GM21526 (cell line): ENCODE results near the gene IFT88.

Experiments used
- ATAC-seq: cut with Tn5 transposase; IDR thresholded peaks from one replicate; pipeline ENCODE4 v1.9.1; 2021; ENCODE audit warnings: moderate library complexity; ENCODE audit not compliant: unreplicated experiment, low FRiP score

Gene IFT88

DNA sequence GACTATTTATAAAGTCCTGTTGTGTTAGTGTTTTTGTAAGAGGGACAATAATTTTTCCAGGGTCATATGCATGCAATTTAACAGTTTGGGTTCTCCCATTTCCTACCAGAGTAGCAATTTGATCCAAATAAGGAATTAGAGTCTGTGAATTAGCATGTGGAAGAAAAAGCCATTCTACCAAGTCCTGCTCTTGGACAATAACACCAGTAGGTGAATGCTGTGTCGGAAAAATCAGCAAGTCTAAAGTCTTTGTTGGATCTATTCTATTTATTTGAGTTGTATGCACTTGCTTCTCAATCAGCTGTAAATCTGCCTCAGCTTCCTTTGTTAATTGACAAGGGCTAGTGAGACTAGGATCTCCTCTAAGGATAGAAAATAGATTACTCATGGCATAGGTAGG lies 115.1 kb downstream of the IFT88 start:
- ATAC-seq = no peak

DNA sequence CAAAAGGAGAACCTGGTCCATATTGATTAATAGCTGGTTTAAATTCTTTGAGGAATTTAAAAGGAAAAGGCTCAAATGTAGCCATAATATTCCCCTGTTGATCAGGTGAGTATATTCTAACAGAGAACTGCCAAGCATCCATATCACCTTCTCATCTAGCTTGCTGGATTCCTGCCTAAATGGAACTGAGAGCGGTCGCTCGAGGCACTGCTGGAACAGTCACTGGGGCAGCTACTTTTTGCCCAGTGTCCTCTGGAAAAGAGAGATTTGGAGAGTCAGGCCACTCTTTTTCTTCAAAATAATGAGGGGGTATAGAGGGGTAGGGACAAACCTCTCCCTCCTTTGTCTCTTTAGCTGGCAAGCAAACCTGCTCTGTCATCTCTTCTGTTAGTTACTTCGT lies 117.1 kb downstream of the IFT88 start:
- ATAC-seq = no peak

DNA sequence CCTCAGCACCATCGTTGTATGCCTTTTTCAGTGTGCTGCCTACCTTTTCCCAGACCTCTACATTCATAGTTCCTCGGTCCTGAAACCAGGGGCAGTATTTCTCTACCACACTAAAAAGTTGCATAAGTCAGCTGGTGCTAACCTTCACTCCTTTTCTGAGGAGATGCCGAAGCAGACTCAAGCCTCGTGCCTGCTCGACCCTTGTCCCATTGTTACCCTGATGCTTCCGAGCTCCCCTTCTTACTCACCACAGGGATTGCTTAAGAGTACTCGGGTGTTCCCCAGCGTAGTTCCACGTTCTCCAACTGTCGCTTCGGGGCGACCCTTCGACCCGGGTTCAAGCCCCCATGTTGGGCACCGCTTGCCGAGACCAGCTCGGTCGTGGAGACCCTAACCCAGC lies 117.6 kb downstream of the IFT88 start:
- no peak for ATAC-seq

DNA sequence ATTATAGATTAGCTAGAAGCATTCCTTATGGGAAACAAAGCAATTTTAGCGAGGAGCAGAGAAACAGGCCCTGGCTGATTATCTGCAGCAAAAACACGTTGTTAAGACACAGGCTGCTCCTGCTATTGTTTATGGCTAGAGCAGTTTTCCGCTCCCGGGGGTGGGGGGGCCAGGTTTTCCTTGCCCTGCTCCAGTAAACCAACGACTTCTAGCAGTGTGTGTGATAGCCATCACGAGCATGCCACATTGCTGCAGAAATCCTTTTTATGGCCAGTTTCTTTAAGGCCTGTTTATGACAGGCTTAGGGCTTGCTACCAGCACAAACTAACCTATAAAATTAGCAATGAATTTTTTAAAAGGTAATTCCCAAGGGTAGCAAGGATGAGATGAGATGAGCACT lies 118.1 kb downstream of the IFT88 start:
- ATAC-seq = no peak

DNA sequence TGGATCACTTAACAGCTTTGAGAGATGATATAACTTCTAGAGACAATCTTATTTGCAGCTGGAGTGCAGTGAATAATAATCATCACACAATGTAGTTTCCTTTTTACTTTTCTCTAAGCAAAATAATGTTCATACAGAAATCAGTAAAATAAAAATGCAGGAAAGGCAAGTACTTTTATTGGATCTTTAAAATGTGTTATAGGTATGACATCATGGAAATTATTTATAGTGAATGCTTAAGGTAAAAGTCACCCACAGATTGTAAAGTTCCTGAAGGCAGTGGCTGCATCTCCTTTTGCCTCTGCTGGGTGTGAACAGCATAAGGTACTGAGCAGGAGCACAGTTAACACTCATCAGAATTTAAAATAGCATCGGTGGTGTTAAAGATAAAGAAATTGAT lies 119.2 kb downstream of the IFT88 start:
- ATAC-seq = no peak

DNA sequence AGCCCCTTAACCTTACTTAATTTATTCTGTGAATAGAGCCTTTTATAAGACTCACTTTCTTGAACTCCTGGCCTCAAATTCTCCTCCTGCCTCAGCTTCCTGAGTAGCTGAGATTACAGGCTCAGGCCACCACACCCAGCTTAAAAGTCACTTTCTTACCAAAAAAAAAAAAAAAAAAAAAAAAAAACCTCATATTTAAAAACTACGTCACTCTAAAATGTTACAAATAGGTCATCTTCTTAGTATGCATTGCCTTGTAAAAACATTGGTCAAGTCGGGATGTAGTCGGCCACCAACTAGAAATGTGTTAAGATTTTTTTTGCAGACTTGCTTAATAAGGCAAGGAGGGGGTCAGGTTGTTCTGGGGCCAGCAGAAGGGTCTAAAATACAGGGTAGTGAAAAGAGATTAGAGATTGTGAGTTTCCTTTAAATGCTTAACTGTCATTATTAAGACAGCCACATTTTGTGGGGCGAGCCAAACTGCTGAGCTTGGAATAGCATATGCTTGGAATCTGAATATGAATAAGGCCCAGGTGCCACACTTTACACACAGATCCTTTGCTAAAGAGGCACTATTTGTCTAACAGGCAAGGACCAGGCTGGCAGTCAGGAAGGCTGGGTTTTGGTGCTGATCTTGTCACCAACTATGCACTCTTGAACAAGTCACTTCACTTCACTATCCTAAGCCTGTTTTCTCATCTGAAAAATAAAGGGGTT lies 120.1 kb downstream of the IFT88 start:
- ATAC-seq = no peak

DNA sequence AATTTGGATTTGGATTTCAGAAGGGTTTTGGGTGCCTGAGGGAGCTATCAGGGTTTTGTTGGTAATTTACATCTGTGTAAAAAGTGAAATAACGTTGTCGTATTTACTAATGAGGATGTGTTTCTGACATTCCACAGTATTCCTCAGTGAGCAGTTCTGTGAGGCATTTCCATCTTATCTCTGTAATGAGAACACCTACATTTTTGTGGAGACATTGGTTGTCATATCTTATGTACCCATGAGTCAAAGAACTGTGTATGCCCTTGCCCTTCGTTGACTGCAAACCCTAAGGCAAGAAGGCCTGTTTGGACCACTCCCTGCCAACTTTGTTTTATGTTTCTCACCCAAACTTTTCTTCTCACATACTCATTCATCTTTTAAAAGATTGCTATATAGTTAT lies 122.3 kb downstream of the IFT88 start:
- no peak for ATAC-seq

DNA sequence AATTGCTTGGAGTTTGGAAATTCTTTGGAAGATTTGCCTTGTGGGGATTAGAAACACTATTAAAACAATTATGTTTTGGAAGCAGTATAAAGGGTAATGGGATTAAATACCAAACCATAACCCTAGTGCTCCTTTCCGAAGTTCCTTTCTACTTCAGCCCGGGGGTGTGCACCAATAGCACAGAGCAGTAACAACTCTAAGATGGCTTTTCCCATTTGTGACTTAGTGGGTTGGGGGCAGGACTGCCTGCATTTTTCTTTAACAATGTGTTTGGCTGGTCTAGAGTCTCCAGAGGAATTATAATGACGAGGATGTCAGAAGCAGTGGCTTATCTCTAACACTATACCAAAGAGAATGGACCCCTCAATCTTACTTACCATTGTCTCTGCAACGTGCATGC lies 124.7 kb downstream of the IFT88 start:
- ATAC-seq = no peak

DNA sequence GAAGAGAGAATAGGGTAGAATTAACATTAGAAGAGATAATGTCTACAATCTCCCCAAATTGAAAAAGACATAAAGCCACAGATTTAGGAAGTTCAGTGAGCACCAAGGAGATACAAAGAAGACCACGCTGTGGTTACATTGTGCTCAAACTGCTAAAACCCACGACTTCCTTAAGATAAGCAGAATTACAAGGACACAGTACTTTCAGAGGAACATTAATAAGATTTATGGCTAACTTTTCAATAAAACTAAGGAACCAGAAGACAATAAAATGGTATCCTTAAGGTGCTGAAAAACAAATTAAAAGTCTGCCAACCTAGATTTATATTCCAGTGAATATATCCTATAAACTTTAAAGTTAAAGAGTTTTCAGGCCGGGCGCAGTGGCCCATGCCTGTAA lies 129.1 kb downstream of the IFT88 start:
- no peak for ATAC-seq

DNA sequence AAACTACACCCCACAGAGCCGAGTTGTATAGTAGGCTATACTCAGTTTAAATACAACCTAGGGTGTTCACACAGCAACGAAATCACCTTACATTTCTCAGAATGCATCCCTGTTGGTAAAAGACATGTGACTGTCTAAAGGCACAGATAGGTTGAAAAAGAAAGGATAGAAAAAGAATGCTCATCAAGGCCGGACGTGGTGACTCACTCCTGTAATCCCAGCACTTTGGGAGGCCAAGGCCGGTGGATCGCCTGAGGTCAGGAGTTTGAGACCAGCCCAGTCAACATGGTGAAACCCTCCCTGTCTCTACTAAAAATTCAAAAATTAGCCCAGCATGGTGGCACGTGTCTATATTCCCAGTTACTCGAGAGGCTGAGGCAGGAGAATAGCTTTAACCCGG lies 132.8 kb downstream of the IFT88 start:
- no peak for ATAC-seq

DNA sequence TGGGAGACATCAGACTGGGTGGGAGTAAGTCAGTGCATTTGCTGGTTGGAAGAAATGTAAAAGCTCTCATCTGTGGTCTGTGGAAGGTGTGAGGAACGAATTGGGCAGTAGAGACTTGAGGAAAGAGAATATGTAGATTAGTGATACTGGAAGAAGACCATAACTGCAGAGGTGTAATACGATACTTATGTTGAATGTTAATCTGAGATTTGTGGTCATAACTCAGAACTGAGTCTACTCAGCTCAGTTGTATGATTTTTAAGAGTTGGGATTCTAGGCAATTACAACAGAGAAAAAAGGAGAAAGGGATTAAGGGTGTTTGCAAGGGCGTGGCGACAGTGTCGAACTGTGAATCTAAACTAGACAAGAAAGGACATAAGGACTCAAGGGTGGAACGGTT lies 133.3 kb downstream of the IFT88 start:
- no peak for ATAC-seq

DNA sequence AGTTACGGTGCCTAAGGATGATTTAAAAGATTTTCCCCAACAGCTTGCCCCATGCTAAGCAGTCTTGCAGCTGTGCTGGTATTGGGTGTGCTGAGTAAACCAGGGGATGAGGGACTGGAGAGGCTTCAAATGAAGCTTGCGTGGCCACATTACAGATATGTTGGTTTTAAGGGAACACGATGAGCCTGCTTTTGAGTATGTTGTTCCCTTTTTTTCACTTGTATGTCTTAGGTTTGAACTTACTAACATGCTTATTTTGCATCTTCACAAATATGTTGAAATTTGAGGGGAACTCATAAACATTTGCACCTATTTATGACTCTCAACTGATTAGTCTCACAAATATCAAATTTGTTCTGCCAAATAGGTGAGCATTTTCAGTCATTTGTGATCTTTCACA lies 134.5 kb downstream of the IFT88 start:
- ATAC-seq = no peak

DNA sequence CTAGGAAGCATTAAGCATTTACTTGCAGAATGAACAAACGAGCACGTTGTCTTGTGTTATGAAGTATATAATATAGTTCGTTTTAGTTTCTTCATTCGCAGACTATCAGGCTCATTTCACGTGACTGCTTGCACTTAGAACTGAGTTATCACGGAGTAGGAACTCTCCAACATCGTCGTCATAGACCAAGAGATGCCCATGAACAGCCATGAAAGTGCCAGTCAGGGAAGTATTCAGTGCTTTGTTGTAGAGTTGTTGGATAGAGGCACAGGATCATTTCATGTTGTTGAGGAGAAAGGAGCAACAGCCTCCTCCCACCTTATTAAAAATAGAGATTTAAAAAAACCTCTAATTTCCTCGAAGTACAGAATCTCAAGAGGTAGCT lies 135.6 kb downstream of the IFT88 start:
- ATAC-seq = no peak

DNA sequence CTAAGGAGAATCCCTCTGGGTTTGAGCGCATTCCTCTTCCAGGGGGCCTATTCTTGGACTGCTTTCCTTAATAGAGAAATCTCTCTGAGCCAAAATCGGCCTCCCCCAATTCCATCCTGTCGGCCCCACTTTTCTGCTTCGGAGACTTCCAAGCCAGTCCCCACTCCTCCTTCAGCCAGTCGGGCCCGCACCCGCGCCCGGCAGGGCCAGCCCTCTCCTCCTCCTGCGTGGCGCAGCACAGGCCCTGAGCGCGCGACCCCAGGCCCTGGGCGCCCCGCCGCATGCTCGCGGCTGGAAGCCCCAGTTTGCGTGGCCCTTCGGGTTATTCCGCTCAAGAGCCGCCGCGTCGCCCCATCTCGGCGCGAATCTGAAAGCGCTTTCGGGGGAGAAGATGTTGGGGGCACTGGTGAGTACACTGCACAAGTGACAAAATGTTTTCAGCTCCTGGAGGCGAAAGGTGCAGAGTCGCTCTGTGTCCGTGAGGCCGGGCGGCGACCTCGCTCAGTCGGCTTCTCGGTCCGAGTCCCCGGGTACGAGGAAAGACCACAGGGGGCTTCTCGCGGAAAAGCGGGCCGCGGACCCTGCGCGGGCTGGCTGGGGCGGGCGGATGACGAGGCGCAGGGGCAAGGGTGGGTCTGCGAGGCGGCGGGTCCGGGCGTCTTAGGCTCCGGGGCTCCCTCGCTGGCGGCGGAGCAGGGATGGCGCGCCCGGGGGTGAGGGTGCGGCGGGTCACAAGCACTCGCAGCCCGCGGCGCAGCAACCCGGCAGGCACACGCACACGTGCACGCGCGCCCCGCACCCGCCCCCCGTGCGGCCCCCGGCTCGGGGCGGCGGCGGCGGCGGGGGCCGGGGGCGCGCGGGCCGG lies 136.2 kb downstream of the IFT88 start, which contains the start of gene IL17D:
Gene IL17D (plus strand): TSS at position 785 of the 865 bp plus-strand sequence. CDS start 303 bp downstream, outside the sequence.
- ATAC-seq = peak; percentile 27

DNA sequence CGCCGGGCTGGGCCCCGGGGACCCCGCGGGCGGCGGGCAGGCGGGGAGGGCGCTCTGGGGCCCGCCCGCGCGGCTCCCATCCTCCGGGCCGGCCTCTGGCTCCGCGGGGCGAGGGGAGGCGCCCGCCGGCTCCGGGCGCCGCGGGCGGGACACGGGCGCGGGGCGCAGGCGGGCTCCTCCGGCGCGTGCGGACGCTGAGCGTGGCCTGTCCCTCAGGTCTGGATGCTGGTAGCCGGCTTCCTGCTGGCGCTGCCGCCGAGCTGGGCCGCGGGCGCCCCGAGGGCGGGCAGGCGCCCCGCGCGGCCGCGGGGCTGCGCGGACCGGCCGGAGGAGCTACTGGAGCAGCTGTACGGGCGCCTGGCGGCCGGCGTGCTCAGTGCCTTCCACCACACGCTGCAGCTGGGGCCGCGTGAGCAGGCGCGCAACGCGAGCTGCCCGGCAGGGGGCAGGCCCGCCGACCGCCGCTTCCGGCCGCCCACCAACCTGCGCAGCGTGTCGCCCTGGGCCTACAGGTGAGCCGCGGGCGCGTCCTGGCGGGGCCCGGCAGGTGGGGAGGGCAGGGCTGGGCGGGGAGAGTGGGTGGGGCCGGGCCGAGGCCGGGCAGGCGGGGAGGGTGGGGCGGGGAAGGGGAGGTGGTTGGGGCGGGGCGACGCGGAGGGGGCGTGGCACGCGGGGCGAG lies 137.0 kb downstream of the IFT88 start:
- peak; percentile 83 for ATAC-seq

DNA sequence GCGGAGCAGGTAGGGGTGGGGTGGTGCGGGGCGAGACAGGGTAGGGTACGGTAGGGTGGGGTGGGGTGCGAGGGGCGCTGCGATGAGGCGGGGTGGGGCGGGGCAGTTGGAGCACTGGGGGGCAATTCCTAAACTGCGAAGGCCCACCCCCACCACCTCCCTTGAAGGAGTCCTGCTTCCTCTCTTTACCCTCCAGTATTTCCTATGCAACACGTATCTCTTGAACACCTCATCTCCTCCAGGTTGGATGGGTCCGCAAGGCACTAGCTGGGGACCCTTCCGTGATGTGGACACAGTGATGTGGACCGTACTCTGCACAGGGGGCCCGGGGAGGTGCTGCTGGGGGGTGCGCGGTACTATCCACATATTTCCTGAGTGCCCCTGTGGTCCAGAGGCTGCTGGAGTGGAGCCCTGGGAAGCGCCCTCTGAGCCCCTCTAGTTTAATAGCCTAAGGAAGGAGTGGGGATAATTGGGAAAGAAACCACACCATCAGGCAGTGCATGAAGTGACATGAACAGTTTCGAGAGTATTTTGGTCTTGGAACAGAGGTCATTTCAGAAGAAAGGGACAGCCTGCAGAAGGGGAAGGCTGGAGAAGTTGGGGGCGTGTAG lies 137.6 kb downstream of the IFT88 start:
- no peak for ATAC-seq

DNA sequence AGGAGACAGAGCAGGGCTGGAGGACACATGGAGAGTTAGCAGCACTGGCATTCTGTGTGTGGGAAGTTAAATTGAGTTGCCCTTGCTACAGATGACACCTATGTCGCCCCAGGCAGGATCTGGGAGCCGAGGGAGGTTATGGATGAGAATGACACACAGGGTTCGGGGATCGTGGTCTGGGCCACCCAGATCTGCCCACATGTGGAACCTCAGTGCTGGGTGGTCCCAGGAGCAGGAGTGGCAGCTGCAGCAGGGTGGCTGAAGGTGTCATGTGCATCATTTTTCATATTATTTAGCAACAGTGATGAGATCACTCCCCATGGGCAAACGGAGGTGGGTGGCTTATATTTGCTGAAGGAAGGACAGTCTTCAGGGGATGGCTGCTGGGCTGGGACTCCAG lies 139.7 kb downstream of the IFT88 start:
- no peak for ATAC-seq

DNA sequence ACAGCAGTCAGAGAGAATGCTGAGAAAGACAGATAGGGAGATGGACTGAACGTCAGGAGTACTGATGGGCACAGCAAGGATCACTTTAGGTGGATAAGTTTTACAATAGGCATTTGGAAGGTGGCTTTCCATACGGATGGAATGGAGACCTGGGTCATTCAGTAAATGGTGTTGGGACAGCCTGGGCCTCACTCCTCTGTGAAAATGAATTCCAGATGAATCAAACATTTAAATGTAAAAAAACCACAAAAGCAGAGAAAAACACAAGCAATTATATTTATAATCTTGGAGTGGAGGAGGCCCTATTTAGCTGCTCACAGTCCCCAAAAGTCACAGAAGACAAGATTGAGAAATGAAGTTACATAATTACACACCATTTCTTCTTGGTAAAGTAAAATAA lies 141.3 kb downstream of the IFT88 start:
- ATAC-seq = no peak

DNA sequence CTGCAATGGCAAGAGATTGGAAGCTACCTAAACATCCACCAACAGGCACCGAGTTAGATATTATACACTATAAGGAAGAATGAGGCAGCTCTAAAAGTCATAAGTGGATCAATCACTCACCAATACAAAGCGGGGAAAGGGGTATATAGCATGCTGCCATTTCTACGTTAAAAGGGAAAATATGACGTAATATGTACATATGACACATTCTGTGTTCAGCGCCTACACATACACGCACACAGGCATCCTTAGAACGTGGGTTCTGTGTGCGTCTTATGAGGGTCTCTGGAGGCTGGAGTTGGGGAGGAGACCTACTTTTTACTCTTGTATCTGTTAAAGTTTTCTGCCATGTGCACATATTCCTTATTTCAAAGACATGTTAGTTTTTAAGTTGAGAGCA lies 142.4 kb downstream of the IFT88 start:
- no peak for ATAC-seq

DNA sequence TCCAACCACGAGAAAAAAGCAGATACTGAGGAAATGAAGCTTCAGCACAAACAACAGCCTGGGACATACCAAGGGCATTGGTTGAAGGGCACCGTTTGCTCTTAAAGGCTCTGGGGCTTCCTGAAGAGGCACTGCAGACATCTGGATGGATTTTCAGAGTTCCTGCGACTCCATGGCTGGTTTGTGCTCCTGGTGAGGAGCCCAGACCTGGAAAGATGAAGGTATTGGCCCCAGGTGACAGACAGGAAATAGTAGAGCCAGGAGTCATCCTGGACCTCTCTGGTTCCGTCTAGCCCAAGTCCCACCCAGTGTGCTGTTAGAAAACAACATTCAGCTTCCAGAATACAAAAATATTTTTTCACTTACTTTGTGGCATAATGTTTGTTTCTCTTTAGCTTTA lies 142.8 kb downstream of the IFT88 start:
- ATAC-seq = no peak
